Medulla oblongata (tissue), 1 donor: Measurements from ENCODE around the gene DNAH2.

Experiments used
- DNase-seq: peaks from one replicate; pipeline ENCODE4 v3.0.0-alpha.2; 2015; ENCODE audit errors: extremely low spot score

The DNAH2 gene

GRCh38 chr17:7721612-7722011 lies 4.1 kb downstream of the DNAH2 start:
- no peak for DNase-seq

- DNase-seq: no peak
Observed at GRCh38 chr17:7727886-7728285, 10.3 kb downstream of the DNAH2 start.

- no peak for DNase-seq
Observed at GRCh38 chr17:7729816-7730215, 12.3 kb downstream of the DNAH2 start.

GRCh38 chr17:7732981-7733539 lies 15.5 kb downstream of the DNAH2 start:
- no peak for DNase-seq

- no peak for DNase-seq
Observed at GRCh38 chr17:7737601-7738000, 20.1 kb downstream of the DNAH2 start.

GRCh38 chr17:7739746-7740145 lies 22.2 kb downstream of the DNAH2 start:
- no peak for DNase-seq

GRCh38 chr17:7740481-7741001 lies 23.0 kb downstream of the DNAH2 start:
- no peak for DNase-seq

GRCh38 chr17:7742729-7743128 lies 25.2 kb downstream of the DNAH2 start:
- DNase-seq: no peak

- no peak for DNase-seq
Observed at GRCh38 chr17:7744416-7744815, 26.9 kb downstream of the DNAH2 start.

- DNase-seq: no peak
Observed at GRCh38 chr17:7745748-7746470, 28.4 kb downstream of the DNAH2 start.

GRCh38 chr17:7747635-7748071 lies 30.1 kb downstream of the DNAH2 start:
- DNase-seq: no peak

GRCh38 chr17:7748076-7748775 lies 30.7 kb downstream of the DNAH2 start:
- no peak for DNase-seq

GRCh38 chr17:7750321-7750821 lies 32.8 kb downstream of the DNAH2 start:
- no peak for DNase-seq

GRCh38 chr17:7754656-7755055 lies 37.1 kb downstream of the DNAH2 start:
- DNase-seq: no peak

- DNase-seq: no peak
Observed at GRCh38 chr17:7755095-7755890, 37.7 kb downstream of the DNAH2 start.

- DNase-seq: no peak
Observed at GRCh38 chr17:7756968-7757367, 39.4 kb downstream of the DNAH2 start.

- no peak for DNase-seq
Observed at GRCh38 chr17:7763919-7764318, 46.4 kb downstream of the DNAH2 start.

GRCh38 chr17:7767004-7767403 lies 49.5 kb downstream of the DNAH2 start:
- no peak for DNase-seq

GRCh38 chr17:7767405-7768021 lies 50.0 kb downstream of the DNAH2 start:
- no peak for DNase-seq

- DNase-seq: no peak
Observed at GRCh38 chr17:7769854-7770253, 52.3 kb downstream of the DNAH2 start.

GRCh38 chr17:7774055-7774521 lies 56.5 kb downstream of the DNAH2 start:
- no peak for DNase-seq
